Stimulated activated CD4-positive, alpha-beta T cell treated with anti-CD3 and anti-CD28 coated beads, TNF-alpha, amount 100 ng/mL, for 24 hours (primary cell): ENCODE results near the gene E2F8.

Experiments
- DNase-seq, 3 experiments: peaks; one replicate each; pipeline ENCODE4 v3.0.0-alpha.2; 2020; ENCODE audit warnings: low read depth in 3 of 3

E2F8 gene

GRCh38 chr11:19225123-19225522 is 15.6 kb downstream of the E2F8 start:
- DNase-seq = no peak

GRCh38 chr11:19220903-19221724 is 19.6 kb downstream of the E2F8 start:
- DNase-seq = no peak

- DNase-seq = no peak
Observed at GRCh38 chr11:19218786-19219460, 21.8 kb downstream of the E2F8 start.

DNA sequence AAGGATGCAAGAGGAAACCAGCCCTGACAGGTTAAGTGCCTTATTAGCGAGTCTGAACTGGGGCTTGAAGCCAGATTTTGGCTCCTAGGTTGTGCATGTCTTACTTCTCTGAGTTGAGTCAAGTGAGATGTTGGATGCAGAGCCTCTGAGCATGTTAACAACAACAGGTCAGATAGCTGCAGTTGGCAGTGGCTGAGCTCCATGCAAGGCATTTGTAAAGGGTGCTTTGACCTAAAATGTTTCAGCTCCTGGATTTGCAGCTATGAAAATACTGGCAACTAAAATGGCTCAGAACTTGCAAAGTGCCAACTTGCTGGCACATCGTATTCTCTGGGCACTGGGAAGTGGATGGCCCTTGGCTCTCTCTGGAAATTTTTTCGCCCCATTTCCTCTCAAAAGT is 22.5 kb downstream of the E2F8 start:
- no peak for DNase-seq

DNA sequence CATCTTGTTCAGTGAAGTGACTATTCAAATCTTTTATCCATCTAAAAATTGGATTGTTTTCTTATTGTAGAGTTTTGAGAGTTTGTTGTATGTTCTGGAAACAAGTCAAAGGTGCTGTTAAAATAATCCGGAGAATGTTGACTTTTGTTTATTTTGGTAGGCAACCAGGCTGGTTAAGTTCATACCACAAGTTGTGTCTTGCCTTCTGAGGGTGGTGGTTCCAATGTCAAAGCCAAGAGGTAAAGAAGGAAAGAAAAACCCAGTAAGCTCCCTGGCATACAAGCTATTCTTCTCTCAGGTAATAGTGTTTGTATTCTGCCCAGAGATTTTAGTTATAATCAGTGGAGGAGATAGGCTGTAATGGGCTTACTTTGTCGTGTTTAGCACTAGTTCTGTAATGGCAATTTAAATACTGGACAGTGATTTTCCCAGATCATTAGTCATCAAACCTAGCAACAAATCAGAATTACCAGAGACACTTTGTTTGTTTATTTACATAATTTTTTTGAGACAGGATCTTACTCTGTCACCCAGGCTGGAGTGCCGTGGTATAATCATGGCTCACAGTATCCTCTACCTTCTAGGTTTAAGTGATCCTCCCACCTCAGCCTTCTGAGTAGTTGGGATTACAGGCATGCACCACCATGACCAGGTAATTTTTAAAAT is 23.9 kb downstream of the E2F8 start:
- no peak for DNase-seq

GRCh38 chr11:19216021-19216420 is 24.7 kb downstream of the E2F8 start:
- no peak for DNase-seq

DNA sequence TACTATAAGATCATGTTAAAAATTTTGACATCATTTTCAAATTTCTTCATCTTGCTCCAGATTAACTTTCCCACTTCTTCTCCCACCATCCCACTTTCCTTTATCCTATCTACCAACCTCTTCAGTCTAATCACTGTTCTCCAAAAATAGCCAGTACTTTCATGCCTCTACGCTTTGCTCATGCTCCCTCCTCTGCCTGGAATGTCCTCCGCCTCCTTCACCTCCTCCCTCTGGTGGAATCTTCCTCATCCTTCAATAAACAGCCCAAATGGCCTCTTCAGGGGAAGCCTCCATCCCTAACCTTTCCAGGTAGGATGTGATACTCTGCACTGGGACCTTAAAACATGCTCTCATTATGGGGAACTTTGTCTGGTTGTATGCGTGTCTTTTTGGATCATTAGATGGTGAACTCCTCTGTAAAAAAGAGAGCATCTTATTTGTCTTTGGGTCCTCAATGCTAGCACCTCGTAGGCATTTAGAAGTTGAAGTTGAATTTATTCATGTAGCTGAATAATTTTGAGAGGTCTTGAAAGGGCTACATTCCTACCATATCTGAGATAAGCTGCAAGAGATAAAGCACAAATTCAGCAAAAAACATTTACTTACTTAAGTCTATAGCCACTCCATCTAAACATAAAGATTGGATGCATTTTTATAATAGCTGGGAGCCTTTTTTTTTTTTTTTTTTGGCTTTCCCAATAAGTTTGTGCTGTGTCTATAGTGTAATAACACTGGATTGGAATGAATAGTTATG is 31.0 kb downstream of the E2F8 start:
- no peak for DNase-seq

DNA sequence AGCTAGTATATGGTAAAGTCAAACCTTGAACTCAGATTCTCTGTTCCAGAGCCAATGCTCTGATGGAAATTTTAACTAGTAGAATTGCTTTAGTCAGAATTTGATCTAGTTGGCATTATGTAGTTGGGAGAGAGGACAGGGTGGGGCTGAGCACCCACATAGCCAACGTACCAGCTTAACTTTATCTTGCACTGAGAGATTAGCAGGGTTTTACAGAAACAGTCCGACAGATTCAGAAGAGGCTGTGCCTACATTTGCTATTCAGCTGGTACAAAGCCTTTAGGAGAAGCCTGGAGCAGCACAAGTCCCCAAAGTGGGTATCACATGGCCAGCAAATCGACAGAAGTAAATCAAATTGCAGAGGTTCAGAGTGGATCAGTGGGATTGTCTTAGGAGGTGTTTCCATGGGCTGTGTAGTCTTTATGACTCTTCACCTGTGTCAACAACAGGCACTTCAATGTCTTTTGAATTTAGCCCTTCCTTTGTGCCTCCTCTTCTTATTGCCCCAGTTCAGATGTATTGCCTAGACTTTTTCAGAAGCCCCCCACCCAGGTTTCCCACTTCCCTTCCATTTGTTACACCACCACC is 31.7 kb downstream of the E2F8 start:
- DNase-seq = no peak

- DNase-seq = no peak
Observed at GRCh38 chr11:19208181-19208580, 32.6 kb downstream of the E2F8 start.

GRCh38 chr11:19204836-19205235 is 35.9 kb downstream of the E2F8 start:
- DNase-seq = no peak

DNA sequence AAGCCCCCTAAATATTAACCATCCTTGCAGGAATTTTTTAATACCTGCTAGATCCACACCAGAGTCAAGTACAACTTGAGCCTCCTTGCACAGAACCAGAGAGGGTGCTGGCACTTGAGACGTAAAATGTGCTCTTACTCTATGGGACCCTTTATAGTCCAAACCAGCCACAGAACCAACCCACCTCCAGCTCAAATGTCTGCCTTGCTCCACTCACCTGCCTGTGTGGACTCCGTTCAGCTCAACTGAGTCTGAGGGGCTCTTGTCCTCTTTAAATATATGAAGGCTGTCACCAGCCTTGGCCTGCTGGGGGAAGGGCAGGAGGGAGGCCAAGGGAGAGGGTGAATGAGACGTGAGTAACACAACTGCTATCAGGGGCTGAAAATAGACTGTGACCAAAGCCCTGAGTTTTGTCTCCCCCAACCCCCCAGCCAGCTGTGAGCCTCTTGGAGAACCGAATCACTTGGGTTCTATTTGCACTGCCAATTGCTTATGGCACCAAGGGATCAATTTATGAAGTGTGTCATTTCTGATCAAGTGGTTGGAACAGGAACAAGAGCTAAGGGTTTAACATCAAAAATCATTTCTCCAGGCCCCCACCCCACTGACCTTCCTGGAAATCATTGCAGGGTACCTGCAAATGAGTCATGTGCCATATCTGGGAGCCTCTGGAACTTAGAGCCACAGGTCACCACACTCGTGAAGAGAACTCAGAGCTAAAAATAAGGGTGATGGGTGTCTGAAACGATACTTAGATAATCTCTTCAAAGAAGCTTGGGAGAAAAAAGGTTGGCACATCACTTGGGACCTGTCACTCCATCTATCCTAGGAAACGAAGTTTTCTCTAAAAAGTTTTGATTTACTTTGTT is 38.8 kb downstream of the E2F8 start, which contains the start of gene CSRP3:
TSS of gene CSRP3 (minus strand) at position 247 of the 869 bp plus-strand sequence. CDS start 9,535 bp downstream, outside the sequence.
- no peak for DNase-seq

DNA sequence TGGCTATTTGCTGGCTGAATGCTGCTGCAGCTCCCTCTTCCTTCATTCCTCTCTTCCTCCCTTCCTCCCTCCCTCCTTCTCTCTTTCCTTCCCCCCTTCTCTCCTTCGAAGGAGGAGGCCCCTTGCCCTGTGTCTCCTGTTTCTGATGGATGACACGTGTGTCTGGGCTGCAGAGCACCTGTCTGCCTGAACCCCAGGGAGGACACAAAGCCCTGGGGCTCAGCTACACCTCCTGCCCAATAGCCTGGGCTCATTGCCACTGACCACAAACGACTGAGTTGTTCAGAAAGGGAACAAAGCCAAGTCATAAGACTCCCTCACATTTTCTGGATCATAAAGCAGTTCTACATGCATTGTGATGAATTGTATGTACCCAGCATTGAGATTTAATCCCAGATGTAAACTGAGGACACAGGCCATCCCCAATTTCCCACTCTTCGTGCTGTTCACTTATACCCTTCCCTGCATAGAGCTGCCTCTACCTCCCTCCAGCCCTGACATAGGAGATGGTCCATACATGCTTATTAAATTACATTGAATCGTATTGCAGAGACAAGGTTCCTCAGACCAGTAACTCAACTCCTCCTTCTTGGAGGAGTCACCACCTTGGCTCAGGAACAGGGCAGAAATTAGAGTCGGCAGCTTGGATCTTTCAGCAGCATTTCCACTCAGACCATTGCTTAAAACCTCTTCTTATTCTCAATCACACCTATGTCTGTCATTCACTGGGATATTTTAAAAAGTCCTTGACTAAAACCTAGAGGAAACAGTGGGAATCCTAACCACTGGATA is 40.1 kb downstream of the E2F8 start:
- no peak for DNase-seq

DNA sequence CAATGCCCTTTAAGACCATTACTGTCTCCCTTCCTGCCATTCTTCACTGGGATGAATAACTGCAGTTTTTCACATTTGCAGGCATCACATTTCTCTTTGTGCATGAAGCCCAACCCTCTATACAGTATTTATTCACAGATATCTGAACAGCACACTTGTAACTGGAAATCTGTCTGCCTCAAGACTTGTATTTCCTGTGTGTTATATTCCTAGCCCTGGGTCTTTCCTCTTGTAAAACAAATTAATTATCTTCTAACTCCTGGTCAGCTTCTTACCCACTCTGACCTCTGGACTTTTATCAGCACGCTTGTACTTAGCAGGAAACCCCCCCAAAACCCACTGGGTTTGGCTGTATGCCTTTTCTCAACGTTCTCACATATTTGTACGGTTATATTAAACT is 41.0 kb downstream of the E2F8 start:
- no peak for DNase-seq

DNA sequence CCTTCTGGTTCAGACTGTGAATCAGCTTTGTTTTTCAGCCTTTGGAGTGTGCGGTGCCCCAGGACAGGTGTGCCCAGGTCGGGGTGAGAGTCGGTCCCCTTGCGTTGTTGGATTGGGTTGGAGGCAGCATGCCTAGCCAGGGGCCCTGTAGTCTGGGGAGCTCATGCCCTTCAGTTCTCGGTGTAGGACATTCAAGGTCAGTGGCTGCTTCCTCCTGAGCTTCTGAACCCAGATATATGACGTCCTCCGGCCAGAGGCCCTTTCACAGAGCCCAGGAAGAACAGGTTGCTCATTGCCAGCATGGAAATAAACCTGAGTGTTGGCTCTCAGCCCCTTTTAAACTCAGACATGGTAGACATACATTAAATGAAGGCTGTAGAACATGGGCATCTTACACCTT is 41.7 kb downstream of the E2F8 start:
- no peak for DNase-seq

DNA sequence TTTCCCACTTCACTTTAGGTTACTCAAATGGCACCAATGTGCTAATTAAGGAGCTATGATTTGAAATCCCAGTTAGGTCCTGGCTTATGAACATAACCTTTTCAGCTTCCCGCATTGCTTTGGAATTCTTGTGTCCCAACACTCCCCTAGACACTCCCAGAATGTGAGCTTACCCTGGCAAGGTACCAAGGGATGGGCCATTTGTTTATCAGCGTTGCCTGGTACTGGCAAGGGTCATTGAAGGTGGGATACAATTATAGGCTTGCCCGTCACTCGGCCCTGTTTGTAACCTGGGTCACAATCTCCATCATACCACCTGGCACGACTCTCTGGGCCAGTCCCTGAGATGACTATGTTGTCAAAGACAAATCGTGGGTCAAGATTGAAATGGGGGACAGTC is 44.3 kb downstream of the E2F8 start:
- DNase-seq = no peak

DNA sequence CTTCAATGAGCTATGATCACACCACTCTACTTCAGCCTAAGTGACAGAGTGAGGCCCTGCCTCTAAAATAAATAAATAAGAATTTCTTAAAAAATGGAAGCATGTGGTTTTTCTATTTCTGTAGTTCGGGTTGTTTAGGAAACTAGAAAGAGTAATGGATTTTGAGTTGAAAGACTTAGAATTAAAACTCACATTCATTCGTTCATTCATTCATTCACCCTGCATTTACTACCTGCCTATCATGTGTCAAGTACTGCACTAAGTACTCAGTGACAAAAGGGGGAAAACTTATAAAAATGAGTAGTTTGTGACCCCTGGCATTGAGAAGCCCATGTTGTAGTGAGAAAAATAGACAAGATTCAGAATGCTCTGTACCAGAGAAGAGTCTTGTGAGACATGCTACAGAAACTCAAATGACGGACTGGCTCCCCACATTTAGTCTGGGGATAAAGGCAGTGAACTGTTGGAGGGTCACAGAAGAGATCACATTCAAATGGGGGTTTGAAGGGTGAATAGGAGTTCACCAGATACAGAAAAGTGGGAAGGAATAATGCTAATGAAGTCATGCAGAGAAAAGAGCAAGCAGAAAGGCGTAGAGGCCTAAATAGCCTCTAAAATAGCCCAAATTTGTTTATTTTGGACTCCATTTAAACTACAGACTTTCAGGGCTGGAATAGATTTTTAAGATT is 46.0 kb downstream of the E2F8 start:
- DNase-seq = no peak

DNA sequence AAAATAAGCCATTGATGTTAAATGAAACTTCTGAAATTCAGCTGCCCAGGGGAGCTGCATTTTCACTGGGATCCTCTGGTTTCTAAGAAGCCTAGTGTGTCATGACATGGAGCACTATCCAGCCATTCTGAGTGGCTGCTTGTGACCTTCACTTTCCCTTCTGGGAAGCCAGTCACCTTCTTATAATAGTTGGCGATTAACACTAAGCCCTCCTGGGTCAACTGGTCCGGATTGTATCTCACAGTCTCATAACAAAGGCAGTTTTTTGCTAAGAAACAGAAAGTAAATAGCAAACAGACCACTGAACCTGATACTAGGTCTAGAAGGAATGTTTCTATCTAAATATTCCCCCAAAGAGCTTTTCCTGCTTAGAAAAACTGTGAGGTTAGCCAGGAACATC is 46.8 kb downstream of the E2F8 start:
- DNase-seq = no peak

- DNase-seq = no peak
Observed at GRCh38 chr11:19191530-19192169, 49.1 kb downstream of the E2F8 start.

- DNase-seq = no peak
Observed at GRCh38 chr11:19187833-19188258, 52.9 kb downstream of the E2F8 start.
